ENCODE data around the gene BCKDHA.

The BCKDHA gene

GRCh38 chr19:41397086-41398049 is at the start of gene BCKDHA, which contains the start of gene EXOSC5:
BCKDHA (plus strand) TSS chr19:41397818; CDS start chr19:41397828, 10 bp downstream.
EXOSC5 (minus strand) TSS chr19:41397359; CDS start chr19:41397328, 31 bp downstream.
- DNase-seq (ENCODE audit: low read depth): peak; percentile 99

GRCh38 chr19:41350735-41351338 is 46.8 kb upstream of the BCKDHA start:
- DNase-seq (ENCODE audit: low read depth): no peak

- DNase-seq (ENCODE audit: low read depth): peak; percentile 81
These were observed 46.0 kb upstream of the BCKDHA start for GRCh38 chr19:41351339-41352245.

GRCh38 chr19:41352279-41352608 is 45.4 kb upstream of the BCKDHA start:
- no peak for DNase-seq (ENCODE audit: low read depth)

- peak; percentile 68 for DNase-seq (ENCODE audit: low read depth)
These were observed 44.8 kb upstream of the BCKDHA start for GRCh38 chr19:41352609-41353465.

GRCh38 chr19:41353466-41354342 is 43.9 kb upstream of the BCKDHA start, which contains the start of gene TGFB1:
TGFB1 (minus strand) TSS chr19:41353922; CDS start chr19:41353044, 878 bp downstream.
- DNase-seq (ENCODE audit: low read depth): peak; percentile 96

- DNase-seq (ENCODE audit: low read depth): no peak
These were observed 43.2 kb upstream of the BCKDHA start for GRCh38 chr19:41354343-41354953.

GRCh38 chr19:41355035-41355434 is 42.6 kb upstream of the BCKDHA start:
- DNase-seq (ENCODE audit: low read depth): no peak

GRCh38 chr19:41355802-41356201 is 41.8 kb upstream of the BCKDHA start:
- DNase-seq (ENCODE audit: low read depth): no peak

- DNase-seq (ENCODE audit: low read depth): peak; percentile 45
These were observed 40.5 kb upstream of the BCKDHA start for GRCh38 chr19:41356984-41357739.

GRCh38 chr19:41357746-41358145 is 39.9 kb upstream of the BCKDHA start:
- DNase-seq (ENCODE audit: low read depth): no peak

- no peak for DNase-seq (ENCODE audit: low read depth)
These were observed 37.9 kb upstream of the BCKDHA start for GRCh38 chr19:41359741-41360140.

- DNase-seq (ENCODE audit: low read depth): no peak
These were observed 35.3 kb upstream of the BCKDHA start for GRCh38 chr19:41362143-41362847.

- DNase-seq (ENCODE audit: low read depth): no peak
These were observed 34.3 kb upstream of the BCKDHA start for GRCh38 chr19:41363371-41363752.

- peak; percentile 98 for DNase-seq (ENCODE audit: low read depth)
These were observed 33.7 kb upstream of the BCKDHA start, which contains the start of gene B9D2 for GRCh38 chr19:41363753-41364523. B9D2 (minus strand) TSS chr19:41364149; CDS start chr19:41363519, 630 bp downstream.

- no peak for DNase-seq (ENCODE audit: low read depth)
These were observed 32.9 kb upstream of the BCKDHA start for GRCh38 chr19:41364524-41365391.
